BJ (cell line): ENCODE results near the gene CDCA4. TPM values are rescaled to one million over a fixed set of nuclear protein-coding genes. Genes with fewer than 3 reads are reported as not detected.

Experiments used
- CTCF ChIA-PET: fragments of 350-600 bp; formaldehyde crosslinking; extraction: SDS; loops from one replicate; lab custom pipeline; 2021; ENCODE audit warnings: antibody characterized with exemption, inconsistent platforms; lab: Yijun Ruan, JAX
- POLR2A ChIA-PET: fragments of 300-600 bp; sonication (Branson Sonifier 250); formaldehyde crosslinking; extraction: SDS; loops from one replicate; lab custom pipeline; 2021; ENCODE audit warnings: antibody characterized with exemption; lab: Charles Lee
- DNase-seq: peaks from one replicate; pipeline ENCODE4 v3.0.0-alpha.2; 2011; ENCODE audit warnings: low read depth
- H3K27me3 ChIP-seq: 2 replicates; pipeline ENCODE4 v1.6.0; 2011; ENCODE audit warnings: low read length; ENCODE audit not compliant: control insufficient read depth, insufficient read depth
- H3K36me3 ChIP-seq: 2 replicates; pipeline ENCODE4 v1.5.1; 2011; ENCODE audit warnings: low read length; ENCODE audit not compliant: control insufficient read depth, insufficient read depth
- H3K4me3 ChIP-seq: 2 replicates; pipeline ENCODE4 v1.5.1; 2011; ENCODE audit warnings: low read depth, mild to moderate bottlenecking, control low read depth, low read length
- CTCF ChIP-seq: IDR thresholded peaks from 2 replicates; pipeline ENCODE4 v1.5.1; 2011; ENCODE audit warnings: low read depth, mild to moderate bottlenecking, control low read depth, inconsistent platforms, low read length, moderate library complexity; ENCODE audit not compliant: insufficient read depth
- polyA plus RNA-seq: library from polyadenylated mRNA; depleted of rRNA; stranded (reverse); fragments of >200 nt; gene quantifications from 2 replicates; pipeline ENCODE4 v1.2.3, GENCODE V29; 2011

CDCA4 gene
- polyA plus RNA-seq, 1 experiment: 16.6 TPM

DNA sequence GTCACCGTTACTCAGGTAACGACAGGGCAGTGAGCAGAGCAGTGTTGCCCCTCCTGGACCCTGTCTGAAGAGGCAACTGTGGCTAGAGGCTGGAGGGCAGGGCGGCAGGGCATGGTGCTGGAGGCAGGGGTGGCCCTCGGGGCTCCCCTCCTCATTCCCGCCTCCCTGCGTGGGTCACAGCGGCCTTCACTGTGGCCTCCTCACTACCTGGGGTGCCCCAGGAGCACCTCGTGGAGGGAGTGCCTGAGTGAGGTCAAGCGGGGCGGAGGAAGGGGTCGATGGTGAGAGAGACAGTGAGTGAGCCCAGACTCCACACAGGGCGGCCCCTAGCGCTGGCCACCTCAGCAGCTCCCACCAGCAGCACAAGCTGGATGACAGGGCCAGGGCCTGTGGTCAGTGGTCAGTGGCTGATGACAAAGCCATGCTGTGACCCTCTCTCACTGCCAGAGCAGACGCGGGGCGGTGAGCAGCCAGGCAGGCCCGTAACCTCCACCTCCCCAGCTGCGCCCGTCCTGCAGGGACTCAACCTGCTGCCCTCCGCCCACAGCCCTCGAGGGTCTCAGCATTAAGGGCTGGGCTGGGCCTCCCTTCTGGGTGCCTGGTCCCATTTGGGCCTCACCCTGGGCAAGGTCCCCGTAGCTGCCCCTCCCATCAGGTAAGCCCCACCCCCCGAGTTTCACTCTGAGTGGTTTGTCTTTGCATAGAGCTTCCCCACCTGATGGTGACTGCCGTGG is 26.6 kb upstream of the CDCA4 start:
- DNase-seq: no peak
- H3K4me3 ChIP-seq: no peak overlapping the region
- H3K36me3 ChIP-seq: no peaks in the 10 kb centered on the region
- ChIA-PET POLR2A (no interaction called here), CTCF (interaction anchor here (1.9 to 9.1 kb wide), 4 partner anchors 11 to 152 kb away, joined by 4 to 159 read pairs (median 37); partner anchors contain the start of gene GPR132)
- no peak for TF ChIP-seq CTCF
- H3K27me3 ChIP-seq: peaks cover 2% of the 10 kb centered on the region; the same call in 1 of the 2 replicates

DNA sequence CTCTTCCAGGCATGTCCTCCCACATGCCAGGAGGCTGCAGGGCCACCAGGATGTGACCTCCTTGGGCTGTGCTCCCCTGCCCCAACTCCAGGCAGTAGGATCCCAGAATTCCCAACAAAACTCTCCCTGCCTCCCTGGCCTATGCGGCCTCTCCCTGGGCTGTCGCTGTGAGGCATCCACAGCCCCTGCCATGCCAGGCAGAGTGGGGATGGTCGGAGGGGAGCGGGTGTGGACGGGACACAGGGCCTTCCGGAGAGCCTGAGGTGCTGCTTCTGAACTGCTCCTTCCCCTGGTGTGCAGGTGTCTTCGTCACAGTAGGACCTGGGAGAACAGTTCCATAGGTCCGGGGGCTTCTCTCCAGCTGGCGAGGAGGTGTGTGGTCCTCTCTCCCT is 26.0 kb upstream of the CDCA4 start:
- H3K36me3 ChIP-seq: no peaks in the 10 kb centered on the region
- no peak for DNase-seq
- no peak overlapping the region for H3K4me3 ChIP-seq
- ChIA-PET CTCF (interaction anchor here (0.8 to 9.1 kb wide), 24 partner anchors 9 to 278 kb away, joined by 3 to 159 read pairs (median 7); partner anchors contain the start of genes AHNAK2, CDCA4, GPR132 and PLD4), POLR2A (no interaction called here)
- peaks cover 2% of the 10 kb centered on the region; the same call in 1 of the 2 replicates for H3K27me3 ChIP-seq
- no peak for TF ChIP-seq CTCF

DNA sequence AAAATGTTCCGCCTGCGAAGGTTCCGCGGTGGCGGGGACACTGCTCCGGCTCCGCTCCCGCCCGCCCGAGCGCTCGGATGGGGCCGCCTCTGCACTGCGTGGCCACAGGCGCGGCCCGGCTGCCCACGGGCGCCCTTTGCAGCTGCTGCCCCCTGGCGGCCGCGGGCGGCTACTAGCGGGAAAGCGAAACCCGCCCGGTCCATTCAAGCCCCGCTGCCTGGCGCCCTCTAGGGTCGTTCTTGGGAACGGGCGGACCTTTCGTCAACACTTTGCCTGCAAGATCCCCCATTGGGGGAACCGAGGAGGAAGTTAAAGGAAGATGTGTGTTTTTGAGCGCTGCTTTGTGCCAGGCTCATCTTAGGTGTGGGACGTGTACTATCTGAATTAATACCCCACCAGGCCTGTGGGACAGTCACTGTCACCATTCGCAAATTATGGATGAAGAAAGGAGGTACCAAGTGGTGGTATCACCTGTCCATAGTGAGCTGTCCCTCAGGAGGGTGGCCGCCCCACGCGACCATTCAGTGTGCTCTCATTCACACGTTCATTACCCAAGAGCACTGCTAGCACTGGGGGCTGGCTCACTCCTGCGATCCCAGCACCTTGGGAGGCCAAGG is 24.9 kb upstream of the CDCA4 start:
- ChIA-PET POLR2A (no interaction called here), CTCF (interaction anchor here (0.7 to 9.1 kb wide), 52 partner anchors 8 to 277 kb away, joined by 3 to 159 read pairs (median 5); partner anchors contain the start of genes AHNAK2, BRF1, CDCA4 and CLBA1)
- no peak for DNase-seq
- Histone ChIP-seq H3K4me3 (no peak overlapping the region), H3K27me3 (peaks cover 2% of the 10 kb centered on the region; the same call in 1 of the 2 replicates), H3K36me3 (no peaks in the 10 kb centered on the region)
- peak; percentile 97 for TF ChIP-seq CTCF

DNA sequence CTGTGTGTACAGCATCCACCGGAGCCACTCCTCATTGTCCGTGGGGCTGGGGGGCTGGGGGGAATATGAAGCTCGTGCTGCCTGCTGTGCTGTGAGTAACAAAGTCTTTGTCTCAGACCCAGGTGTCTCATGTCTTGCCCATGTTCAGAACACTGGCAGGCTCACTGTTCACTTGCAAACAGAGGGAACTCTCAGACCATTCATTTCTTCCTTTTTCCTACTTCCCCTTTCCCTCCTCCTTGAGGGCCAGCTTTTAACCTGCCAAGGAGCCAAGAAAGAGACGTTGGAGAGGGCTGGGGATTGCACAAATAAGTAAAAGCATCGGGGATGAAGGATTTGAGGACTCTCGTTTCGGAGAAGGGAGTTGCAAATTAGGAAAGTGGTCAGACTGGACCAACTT is 22.8 kb upstream of the CDCA4 start:
- no peaks in the 10 kb centered on the region for H3K36me3 ChIP-seq
- TF ChIP-seq CTCF: no peak
- no peak overlapping the region for H3K4me3 ChIP-seq
- CTCF ChIA-PET: interaction anchor here (0.9 to 9.1 kb wide), 10 partner anchors 9 to 149 kb away, joined by 3 to 159 read pairs (median 6); partner anchors contain the start of gene AHNAK2
- peaks cover 2% of the 10 kb centered on the region; the same call in 1 of the 2 replicates for H3K27me3 ChIP-seq
- POLR2A ChIA-PET: no interaction called here
- no peak for DNase-seq

DNA sequence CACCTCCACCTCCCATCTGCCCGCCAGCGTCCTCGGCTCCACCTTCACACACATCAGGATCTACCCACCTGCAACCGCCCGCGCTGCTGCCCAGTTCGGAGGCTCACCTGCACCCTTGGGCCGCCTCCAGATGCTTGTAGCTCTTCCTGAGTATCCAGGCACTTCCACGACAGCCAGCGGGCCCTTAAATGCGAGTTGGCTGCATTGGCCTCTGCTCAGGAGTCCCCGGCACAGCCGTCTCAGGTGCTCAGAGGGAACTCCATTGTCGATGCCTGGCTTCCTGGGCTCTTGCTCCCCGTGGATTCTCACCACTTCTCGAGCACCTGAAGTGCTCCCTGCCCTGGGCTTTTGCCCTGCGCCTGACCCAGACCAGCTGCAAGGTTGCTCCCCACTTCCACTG is 21.9 kb upstream of the CDCA4 start:
- ChIA-PET CTCF (interaction anchor here (1.0 to 9.1 kb wide), 5 partner anchors 11 to 76 kb away, joined by 3 to 159 read pairs (median 5); no protein-coding TSS in a partner anchor), POLR2A (no interaction called here)
- Histone ChIP-seq H3K36me3 (no peaks in the 10 kb centered on the region), H3K27me3 (peaks cover 2% of the 10 kb centered on the region; the same call in 1 of the 2 replicates), H3K4me3 (no peak overlapping the region)
- no peak for DNase-seq
- no peak for TF ChIP-seq CTCF
